Naive thymus-derived CD8-positive, alpha-beta T cell (primary cell): Measurements from ENCODE around the gene SERINC1. TPM values are rescaled to one million over a fixed set of nuclear protein-coding genes. Genes with fewer than 3 reads are reported as not detected.

Experiments used
- ATAC-seq, 2 donors: fragments of 150-1000 bp; cut with Tn5 transposase in 1 of 2; sonication (Bioruptor Pico), chemical (Tn5 transposase) in 1 of 2; 1 replicate in 1 of 2; 2 replicates in 1 of 2; pipeline ENCODE4 v1.10.0; 2021; ENCODE audit warnings: mild to moderate bottlenecking in 2 of 2, moderate library complexity in 2 of 2
- POLR2A ChIA-PET: fragments of 350-600 bp; sonication (Branson Sonifier 250); formaldehyde crosslinking; loops from one replicate; lab custom pipeline; 2021; ENCODE audit warnings: antibody characterized with exemption; lab: Charles Lee
- DNase-seq, 10 donors: peaks; one replicate each; pipeline versions ENCODE4 v3.0.0 to v3.0.0-alpha.2; 2020 to 2022
- H3K27ac Mint-ChIP-seq, 10 donors: one replicate each; pipeline ENCODE4 v1.8.0; 2020 to 2022; ENCODE audit warnings: mild to moderate bottlenecking in 10 of 10, mixed read lengths in 10 of 10, moderate library complexity in 4 of 10, inconsistent platforms in 1 of 10
- H3K27me3 Mint-ChIP-seq, 5 donors: one replicate each; pipeline ENCODE4 v1.8.0; 2021 to 2022; ENCODE audit warnings: mixed read lengths in 5 of 5
- H3K36me3 Mint-ChIP-seq, 3 donors: one replicate each; pipeline ENCODE4 v1.8.0; 2020 to 2022; ENCODE audit warnings: mixed read lengths in 3 of 3, mild to moderate bottlenecking in 2 of 3, inconsistent platforms in 1 of 3
- H3K4me1 Mint-ChIP-seq, 4 donors: one replicate each; pipeline ENCODE4 v1.8.0; 2021 to 2022; ENCODE audit warnings: mixed read lengths in 4 of 4
- H3K4me3 Mint-ChIP-seq, 10 donors: one replicate each; pipeline ENCODE4 v1.8.0; 2020 to 2022; ENCODE audit warnings: mild to moderate bottlenecking in 10 of 10, mixed read lengths in 10 of 10, moderate library complexity in 6 of 10, inconsistent platforms in 1 of 10
- H3K9me3 Mint-ChIP-seq, 9 donors: one replicate each; pipeline ENCODE4 v1.8.0; 2020 to 2022; ENCODE audit warnings: mixed read lengths in 9 of 9, mild to moderate bottlenecking in 3 of 9, inconsistent platforms in 1 of 9, moderate library complexity in 1 of 9
- polyA plus RNA-seq, 3 donors: library from polyadenylated mRNA; unstranded; fragments of 300-500 nt; fragmentation: Illumina TruSeq; gene quantifications; one replicate each; pipeline ENCODE4 v1.2.3, GENCODE V29; 2021
- total RNA-seq, 8 experiments: library from RNA in 2 of 8; stranded (reverse) in 2 of 8; gene quantifications; one replicate each; pipeline ENCODE4 v1.2.3 and lab custom pipeline; 2021 to 2026

SERINC1 gene
- total and polyA plus RNA-seq, 5 experiments from 2014 or later = 94.8 to 143 (median 102) TPM

DNA sequence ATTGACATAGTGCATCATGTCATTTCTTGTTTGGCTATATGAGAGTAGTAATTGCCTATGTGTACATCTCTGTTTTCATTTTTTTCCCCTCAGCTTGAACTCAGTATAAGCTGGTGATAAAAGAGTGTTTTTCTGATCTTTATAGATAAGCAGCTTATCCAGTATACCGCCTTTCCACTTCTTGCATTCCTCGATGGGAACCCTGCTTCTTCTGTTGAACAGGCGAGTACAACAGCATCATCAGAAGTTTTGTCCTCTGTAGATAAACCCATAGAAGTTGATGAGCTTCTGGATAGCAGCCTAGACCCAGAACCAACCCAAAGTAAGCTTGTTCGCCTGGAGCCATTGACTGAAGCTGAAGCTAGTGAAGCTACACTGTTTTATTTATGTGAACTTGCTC, 39.8 kb downstream of the SERINC1 start:
- Mint-ChIP-seq H3K9me3 (peaks cover 0 to under 1% (median 0%) of the 10 kb centered on the region in 9 donors), H3K4me3 (no peak overlapping the region), H3K27me3 (no peaks in the 10 kb centered on the region), H3K27ac (peak overlapping the region in 7 of 10 donors; percentile 25 to 74 (median 40)), H3K4me1 (peaks cover 2 to 10% (median 7%) of the 10 kb centered on the region in 4 donors), H3K36me3 (peaks cover 0 to 87% (median 33%) of the 10 kb centered on the region in 3 donors)
- no peak for ATAC-seq
- POLR2A ChIA-PET = interaction anchor here (0.9 kb wide), 1 partner anchor 32 kb away, joined by 3 read pairs; the partner anchor contains the start of gene HSF2
- DNase-seq = no peak

DNA sequence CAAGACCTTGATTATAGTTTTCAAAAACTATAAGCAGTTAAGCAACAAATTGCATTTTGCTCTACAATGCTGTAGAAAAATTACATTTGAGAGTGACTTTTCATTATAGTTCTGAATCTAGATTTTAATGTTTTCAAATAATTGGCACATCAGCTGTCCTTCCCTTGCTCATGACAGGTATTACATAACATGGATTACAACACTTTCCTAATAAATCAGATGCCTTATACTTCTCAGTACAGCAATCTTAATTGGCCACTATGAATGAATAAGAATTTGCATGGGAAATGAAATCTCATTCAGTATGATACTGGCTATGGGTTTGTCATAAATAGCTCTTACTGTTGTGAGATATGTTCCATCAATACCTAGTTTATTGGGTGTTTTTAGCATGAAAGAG, 42.3 kb downstream of the SERINC1 start:
- DNase-seq (no peak), ATAC-seq (no peak)
- Mint-ChIP-seq H3K4me3 (no peak overlapping the region), H3K9me3 (no peaks in the 10 kb centered on the region), H3K27ac (peak overlapping the region in 6 of 10 donors; percentile 11 to 63 (median 40)), H3K4me1 (peaks cover 2 to 20% (median 14%) of the 10 kb centered on the region in 4 donors), H3K27me3 (no peaks in the 10 kb centered on the region), H3K36me3 (peaks cover 5 to 92% (median 40%) of the 10 kb centered on the region in 3 donors)
- POLR2A ChIA-PET = no interaction called here

DNA sequence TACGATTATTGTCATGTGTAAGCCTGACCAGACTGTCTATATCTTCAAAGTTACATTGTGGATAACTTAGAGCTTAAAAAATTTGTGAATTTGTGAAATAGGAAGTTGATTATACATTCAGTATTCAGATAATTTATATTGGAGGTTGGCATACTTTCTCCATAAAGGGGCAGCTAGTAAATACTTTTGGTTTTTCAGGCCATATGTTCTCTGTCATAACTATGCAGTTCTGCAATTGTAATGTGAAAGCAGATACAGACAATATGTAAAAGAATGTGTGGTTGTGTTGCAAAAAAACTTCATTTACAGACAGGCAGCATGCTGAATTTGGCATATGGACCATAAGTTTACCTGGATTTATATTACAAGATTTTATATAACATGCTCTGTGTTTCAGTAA, 42.8 kb downstream of the SERINC1 start:
- POLR2A ChIA-PET = no interaction called here
- DNase-seq (no peak), ATAC-seq (no peak)
- Mint-ChIP-seq H3K27me3 (no peaks in the 10 kb centered on the region), H3K27ac (peak overlapping the region in 2 of 10 donors; percentile 13 to 68), H3K4me3 (no peak overlapping the region), H3K36me3 (peaks cover 5 to 92% (median 40%) of the 10 kb centered on the region in 3 donors), H3K4me1 (peaks cover 2 to 24% (median 17%) of the 10 kb centered on the region in 4 donors), H3K9me3 (no peaks in the 10 kb centered on the region)

DNA sequence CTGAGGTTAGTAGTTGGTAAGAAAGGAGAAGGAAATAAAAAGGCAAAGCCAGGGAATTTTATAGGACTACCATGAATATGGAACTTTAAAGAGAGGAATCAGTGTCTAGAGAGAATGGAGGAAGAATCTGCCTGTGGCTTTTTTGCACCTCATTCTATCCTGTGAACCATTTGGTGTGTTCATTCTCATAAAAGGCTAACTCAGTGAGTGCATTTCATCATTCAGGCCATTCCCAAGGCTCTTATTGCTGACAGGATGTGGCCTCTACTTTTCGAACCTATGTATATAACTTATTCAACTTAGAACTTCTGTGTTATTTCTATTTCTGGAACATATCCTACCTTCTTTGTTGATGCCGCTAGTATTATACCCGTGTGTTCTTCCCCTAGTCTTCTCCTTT, 45.0 kb downstream of the SERINC1 start:
- no peak for DNase-seq
- ATAC-seq = no peak
- H3K27me3 Mint-ChIP-seq = no peaks in the 10 kb centered on the region
- POLR2A ChIA-PET = no interaction called here
- H3K36me3 Mint-ChIP-seq = peaks cover 5 to 85% (median 45%) of the 10 kb centered on the region in 3 donors
- H3K4me3 Mint-ChIP-seq = no peak overlapping the region
- H3K27ac Mint-ChIP-seq = peak overlapping the region in 8 of 10 donors; percentile 5 to 78 (median 56)
- no peaks in the 10 kb centered on the region for H3K9me3 Mint-ChIP-seq
- peaks cover 2 to 24% (median 18%) of the 10 kb centered on the region in 4 donors for H3K4me1 Mint-ChIP-seq

DNA sequence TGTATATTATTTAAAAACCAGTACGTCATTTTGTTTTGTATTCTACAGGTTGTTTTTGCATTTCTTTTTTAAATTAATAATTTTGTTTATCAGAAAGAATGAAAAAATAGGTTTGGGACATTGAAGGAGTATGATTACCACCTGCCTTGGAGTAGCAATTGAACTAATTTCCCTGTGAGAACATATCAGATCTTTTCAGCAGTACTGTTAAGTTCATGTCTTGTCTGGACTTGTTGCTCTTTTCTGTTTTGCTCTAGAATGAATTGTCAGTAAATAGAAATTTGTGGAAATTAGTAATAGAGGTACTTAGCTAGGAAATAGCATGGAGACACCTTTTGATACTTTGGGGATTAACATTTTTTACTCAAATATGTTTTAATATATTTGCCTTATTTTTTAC, 47.9 kb downstream of the SERINC1 start:
- Mint-ChIP-seq H3K9me3 (no peaks in the 10 kb centered on the region), H3K4me1 (peaks cover 2 to 24% (median 16%) of the 10 kb centered on the region in 4 donors), H3K27ac (no peak overlapping the region), H3K36me3 (peaks cover 5 to 81% (median 45%) of the 10 kb centered on the region in 3 donors), H3K27me3 (no peaks in the 10 kb centered on the region), H3K4me3 (no peak overlapping the region)
- ATAC-seq = no peak
- no peak for DNase-seq
- POLR2A ChIA-PET = no interaction called here

DNA sequence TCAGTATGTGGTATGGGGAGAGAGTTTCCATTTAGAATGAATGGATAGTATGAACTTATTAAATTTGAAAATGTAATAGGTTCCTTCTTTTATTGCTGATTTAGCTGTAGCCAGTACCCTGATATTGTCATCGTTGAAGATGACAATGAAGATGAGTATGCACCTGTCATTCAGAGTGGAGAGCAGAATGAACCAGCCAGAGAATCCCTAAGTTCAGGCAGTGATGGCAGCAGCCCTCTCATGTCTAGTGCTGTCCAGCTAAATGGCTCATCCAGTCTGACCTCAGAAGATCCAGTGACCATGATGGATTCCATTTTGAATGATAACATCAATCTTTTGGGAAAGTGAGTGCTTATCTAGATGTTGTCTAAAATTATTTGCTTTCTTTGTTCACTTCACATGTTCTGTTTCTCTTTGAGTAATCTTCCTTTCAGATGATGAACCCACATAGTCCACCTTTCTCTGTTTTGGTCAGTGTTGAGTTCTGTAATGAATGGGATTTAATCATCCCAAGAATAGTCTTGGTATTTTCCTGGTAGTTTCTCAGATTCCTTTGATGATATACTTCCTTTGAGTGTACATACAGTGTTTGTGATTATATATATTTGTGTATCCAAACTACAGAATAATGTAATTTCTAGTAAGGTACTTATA, 48.9 kb downstream of the SERINC1 start:
- Mint-ChIP-seq H3K4me3 (no peak overlapping the region), H3K27ac (no peak overlapping the region), H3K36me3 (peaks cover 5 to 78% (median 38%) of the 10 kb centered on the region in 3 donors), H3K4me1 (peaks cover 0 to 24% (median 16%) of the 10 kb centered on the region in 4 donors), H3K27me3 (no peaks in the 10 kb centered on the region), H3K9me3 (no peaks in the 10 kb centered on the region)
- DNase-seq (no peak), ATAC-seq (no peak)
- POLR2A ChIA-PET = no interaction called here

DNA sequence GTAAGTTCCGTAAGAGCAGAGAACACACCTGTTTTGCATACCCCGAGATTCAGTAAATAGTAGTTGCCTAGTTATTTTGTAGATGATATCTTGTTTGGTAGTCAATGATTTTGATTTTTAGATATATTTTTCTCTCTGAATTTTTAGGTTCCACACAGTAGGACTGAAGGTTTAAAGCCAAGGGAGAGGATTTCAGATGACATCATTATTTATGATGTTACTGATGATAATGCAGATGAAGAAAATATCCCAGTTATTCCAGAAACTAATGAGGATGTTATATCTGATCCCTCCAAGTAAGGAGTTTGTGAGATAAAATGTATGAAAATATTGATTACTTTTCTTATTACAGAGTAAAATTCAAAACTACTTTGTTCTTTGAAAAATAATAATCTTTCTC, 49.6 kb downstream of the SERINC1 start:
- DNase-seq (no peak), ATAC-seq (no peak)
- Mint-ChIP-seq H3K36me3 (peaks cover 5 to 79% (median 38%) of the 10 kb centered on the region in 3 donors), H3K9me3 (no peaks in the 10 kb centered on the region), H3K27ac (no peak overlapping the region), H3K27me3 (no peaks in the 10 kb centered on the region), H3K4me1 (peaks cover 0 to 21% (median 12%) of the 10 kb centered on the region in 4 donors), H3K4me3 (no peak overlapping the region)
- POLR2A ChIA-PET = no interaction called here

DNA sequence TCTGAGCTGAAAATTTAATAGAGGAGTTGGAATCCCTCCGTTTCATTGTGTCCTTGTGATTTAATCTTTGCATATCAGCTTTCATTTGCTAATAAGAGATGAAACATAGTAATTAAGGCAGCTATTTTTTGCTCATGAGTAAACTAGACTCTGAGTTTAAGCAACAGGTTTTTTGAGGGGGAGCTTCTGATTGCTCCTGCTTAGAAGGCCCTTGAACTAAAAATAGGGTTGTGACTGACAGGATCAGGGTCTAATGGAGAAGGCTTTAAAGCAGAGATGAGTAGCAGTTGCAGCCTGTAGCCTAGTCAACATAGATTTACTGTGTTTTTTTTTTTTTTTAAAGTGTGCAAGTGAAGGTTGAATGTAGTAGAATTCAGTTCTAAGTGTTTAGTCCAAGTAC, 54.8 kb downstream of the SERINC1 start:
- no peak for ATAC-seq
- Mint-ChIP-seq H3K36me3 (peaks cover 9 to 80% (median 28%) of the 10 kb centered on the region in 3 donors), H3K27ac (peak overlapping the region in 2 of 10 donors; percentile 25 to 34), H3K4me3 (no peak overlapping the region), H3K9me3 (no peaks in the 10 kb centered on the region), H3K4me1 (peaks cover 2 to 19% (median 6%) of the 10 kb centered on the region in 4 donors), H3K27me3 (no peaks in the 10 kb centered on the region)
- POLR2A ChIA-PET = interaction anchor here (0.6 to 1.1 kb wide), 2 partner anchors 21 to 28 kb away, joined by 3 read pairs; no protein-coding TSS in a partner anchor
- DNase-seq = no peak

DNA sequence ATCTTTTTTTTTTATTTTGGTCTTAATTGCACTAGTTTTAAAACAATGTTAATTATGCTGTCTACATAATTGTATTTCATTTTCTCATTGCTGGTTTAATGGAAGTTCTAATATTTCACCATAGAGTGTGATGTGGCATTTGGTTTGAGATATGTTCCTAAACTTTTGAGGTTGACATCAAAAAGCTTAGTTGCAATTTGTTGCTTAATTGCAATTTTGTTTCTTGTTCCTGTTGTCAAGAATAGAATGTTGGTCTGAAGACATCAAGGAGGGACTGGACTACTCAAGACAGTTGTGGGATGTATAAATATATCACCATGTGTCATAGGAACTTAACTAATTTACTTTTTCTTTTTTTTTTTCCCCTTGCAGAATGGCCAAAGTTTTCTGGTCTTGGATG, 59.6 kb downstream of the SERINC1 start:
- Mint-ChIP-seq H3K27me3 (no peaks in the 10 kb centered on the region), H3K9me3 (peaks cover 0 to 3% (median 0%) of the 10 kb centered on the region in 9 donors), H3K27ac (peak overlapping the region in 9 of 10 donors; percentile 11 to 94 (median 61)), H3K36me3 (peaks cover 9 to 46% (median 22%) of the 10 kb centered on the region in 3 donors), H3K4me3 (peak overlapping the region in 2 of 10 donors; percentile 27 to 82), H3K4me1 (peaks cover 18 to 60% (median 52%) of the 10 kb centered on the region in 4 donors)
- ATAC-seq (no peak), DNase-seq (no peak)
- POLR2A ChIA-PET = interaction anchor here (0.6 to 2.3 kb wide), 4 partner anchors 12 to 59 kb away, joined by 3 to 11 read pairs (median 6); partner anchors contain the start of genes HSF2 and SERINC1

DNA sequence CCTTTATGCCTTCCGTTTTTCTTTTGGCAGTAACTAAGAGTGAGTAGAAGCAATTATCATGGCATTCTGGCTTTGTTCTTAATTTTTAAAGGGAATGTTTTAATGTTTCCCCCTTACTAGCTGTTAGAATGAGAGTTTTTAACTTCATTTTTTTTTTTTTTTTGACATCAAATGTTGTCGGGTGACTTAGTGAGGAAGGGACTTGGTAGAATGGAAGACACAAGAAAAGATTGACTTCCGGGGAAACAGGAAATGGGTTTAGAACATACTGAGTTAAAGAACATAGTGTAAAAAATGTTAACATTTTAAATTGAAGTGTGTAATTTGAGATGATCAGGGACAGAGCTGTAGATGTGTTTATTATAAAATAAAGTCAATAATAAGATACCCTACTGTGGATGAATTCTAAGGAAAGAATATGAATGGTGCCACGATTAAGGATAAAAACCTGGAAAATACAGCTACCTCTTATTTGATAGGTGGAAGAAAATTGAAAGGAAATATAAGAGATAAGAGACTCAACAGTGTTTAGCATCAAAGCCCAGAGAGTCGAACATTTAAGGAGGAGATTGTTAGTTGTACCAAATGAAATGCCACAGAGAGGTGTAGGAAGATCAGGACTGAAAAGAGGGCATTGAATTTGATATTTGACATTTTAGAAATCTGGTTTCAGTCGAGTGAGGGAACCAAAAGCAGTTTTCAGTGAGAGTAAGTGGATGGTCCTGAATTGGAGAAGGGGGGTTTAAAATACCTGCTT, 62.7 kb downstream of the SERINC1 start:
- POLR2A ChIA-PET = interaction anchor here (1.6 to 2.7 kb wide), 2 partner anchors 10 to 63 kb away, joined by 7 to 12 read pairs; partner anchors contain the start of genes HSF2 and SERINC1
- Mint-ChIP-seq H3K9me3 (peaks cover 0 to 3% (median 0%) of the 10 kb centered on the region in 9 donors), H3K36me3 (peaks cover 9 to 19% (median 13%) of the 10 kb centered on the region in 3 donors), H3K27ac (peak overlapping the region; percentile 84 to 99 (median 93)), H3K27me3 (no peaks in the 10 kb centered on the region), H3K4me1 (peaks cover 31 to 83% (median 80%) of the 10 kb centered on the region in 4 donors), H3K4me3 (peak overlapping the region; percentile 67 to 90 (median 82))
- peak in 4 of 10 donors; percentile 8 to 71 (median 64) for DNase-seq
- peak; percentile 91 to 94 for ATAC-seq

DNA sequence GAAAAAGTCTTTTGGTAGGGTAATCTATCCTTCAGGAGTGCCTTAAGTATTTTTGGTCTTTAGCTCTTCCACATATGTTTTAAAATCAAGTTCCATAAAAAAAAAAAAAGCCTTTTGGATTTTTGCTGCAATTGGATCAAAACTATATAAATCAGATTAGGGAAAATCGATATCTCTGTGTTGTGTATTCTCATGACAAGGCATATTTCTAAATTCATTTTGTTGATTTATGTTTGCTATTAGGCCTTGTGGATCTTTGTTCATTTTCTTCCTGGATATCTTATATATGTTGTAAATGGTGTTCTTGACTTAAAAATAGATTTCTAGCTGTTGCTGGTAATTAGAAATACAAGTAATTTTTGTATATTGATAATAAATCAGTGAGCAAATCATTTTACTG, 63.4 kb downstream of the SERINC1 start:
- H3K27me3 Mint-ChIP-seq = no peaks in the 10 kb centered on the region
- no peak for DNase-seq
- H3K9me3 Mint-ChIP-seq = peaks cover 0 to 3% (median 0%) of the 10 kb centered on the region in 9 donors
- POLR2A ChIA-PET = interaction anchor here (1.6 to 2.7 kb wide), 2 partner anchors 9 to 63 kb away, joined by 7 to 12 read pairs; partner anchors contain the start of genes HSF2 and SERINC1
- peaks cover 33 to 86% (median 83%) of the 10 kb centered on the region in 4 donors for H3K4me1 Mint-ChIP-seq
- H3K27ac Mint-ChIP-seq = peak overlapping the region; percentile 84 to 99 (median 93)
- ATAC-seq = no peak
- H3K36me3 Mint-ChIP-seq = peaks cover 5 to 15% (median 8%) of the 10 kb centered on the region in 3 donors
- H3K4me3 Mint-ChIP-seq = peak overlapping the region; percentile 67 to 90 (median 82)

DNA sequence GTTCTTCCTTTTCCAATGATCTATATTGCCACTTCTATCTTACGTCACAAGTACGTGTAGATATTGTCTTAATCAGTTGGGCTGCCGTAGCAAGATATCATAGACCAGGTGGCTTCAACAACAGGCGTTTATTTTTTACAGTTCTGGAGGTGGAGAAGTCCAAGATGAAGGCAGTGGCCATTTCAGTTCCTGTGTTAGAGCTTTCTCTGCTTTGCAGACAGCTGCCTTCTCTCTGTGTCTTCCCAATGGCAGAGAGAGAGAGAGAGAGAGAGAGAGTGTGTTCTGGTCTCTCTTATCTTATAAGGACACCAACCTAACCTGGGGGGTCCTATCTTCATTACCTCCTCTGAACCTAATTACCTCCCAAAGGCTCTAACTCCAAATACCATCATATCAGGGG, 63.9 kb downstream of the SERINC1 start:
- peak overlapping the region; percentile 84 to 99 (median 93) for H3K27ac Mint-ChIP-seq
- POLR2A ChIA-PET = interaction anchor here (2.7 kb wide), 1 partner anchor 8 kb away, joined by 12 read pairs; the partner anchor contains the start of gene HSF2
- no peak for ATAC-seq
- peaks cover 5 to 13% (median 7%) of the 10 kb centered on the region in 3 donors for H3K36me3 Mint-ChIP-seq
- peak overlapping the region in 6 of 10 donors; percentile 6 to 87 (median 83) for H3K4me3 Mint-ChIP-seq
- peaks cover 33 to 87% (median 86%) of the 10 kb centered on the region in 4 donors for H3K4me1 Mint-ChIP-seq
- no peak for DNase-seq
- peaks cover 0 to 3% (median 0%) of the 10 kb centered on the region in 9 donors for H3K9me3 Mint-ChIP-seq
- H3K27me3 Mint-ChIP-seq = no peaks in the 10 kb centered on the region
